B cell (primary cell): ENCODE results near the gene SYNPO. TPM values are rescaled to one million over a fixed set of nuclear protein-coding genes. Genes with fewer than 3 reads are reported as not detected.

Experiments
- ATAC-seq: fragments of 200-7000 bp; cut with Tn5 transposase; one replicate; pipeline ENCODE4 v1.10.0; 2021; ENCODE audit warnings: low read depth, mild to moderate bottlenecking, moderate number of reproducible peaks, moderate library complexity
- CTCF ChIA-PET: fragments of 350-600 bp; sonication (Branson Sonifier 250); formaldehyde crosslinking; loops from one replicate; lab custom pipeline; 2021; ENCODE audit warnings: antibody characterized with exemption, inconsistent platforms; lab: Charles Lee
- POLR2A ChIA-PET: fragments of 350-600 bp; sonication (Branson Sonifier 250); formaldehyde crosslinking; loops from one replicate; lab custom pipeline; 2021; ENCODE audit warnings: antibody characterized with exemption; lab: Charles Lee
- DNase-seq: peaks from one replicate; pipeline ENCODE4 v3.0.0; 2013
- H2AFZ ChIP-seq: 2 replicates; pipeline ENCODE4 v1.6.1; 2012; ENCODE audit warnings: mild to moderate bottlenecking, low read depth, low read length; ENCODE audit not compliant: insufficient read depth, poor library complexity, severe bottlenecking
- H3K27ac ChIP-seq, 2 donors: 1 replicate in 1 of 2; 2 replicates in 1 of 2; pipeline ENCODE4 v1.5.1; 2012 to 2013; ENCODE audit warnings: low read length in 2 of 2, mild to moderate bottlenecking in 2 of 2, moderate library complexity in 1 of 2
- H3K27me3 ChIP-seq, 4 experiments: fragments of 200-600 bp in 1 of 4; sonication (generic) in 1 of 4; replicated peaks in 1 of 4; 1 replicate in 2 of 4; 2 replicates in 2 of 4; pipeline versions ENCODE4 v1.6.1 to v1.7.0; 2013 to 2016; ENCODE audit warnings: low read length in 3 of 4, mild to moderate bottlenecking in 2 of 4, mixed read lengths in 1 of 4, moderate library complexity in 1 of 4; ENCODE audit not compliant: insufficient read depth in 4 of 4, control insufficient read depth in 3 of 4; ENCODE audit errors: control extremely low read depth in 1 of 4
- H3K36me3 ChIP-seq, 2 experiments: replicated peaks in 1 of 2; 1 replicate in 1 of 2; 2 replicates in 1 of 2; pipeline versions ENCODE4 v1.6.1 to v1.7.1; 2013; ENCODE audit warnings: low read length in 1 of 2; ENCODE audit not compliant: insufficient read depth in 2 of 2, control insufficient read depth in 1 of 2; ENCODE audit errors: control extremely low read depth in 1 of 2, extremely low read depth in 1 of 2
- H3K4me1 ChIP-seq, 2 donors: fragments of 200-600 bp in 1 of 2; sonication (generic) in 1 of 2; 1 replicate in 1 of 2; 2 replicates in 1 of 2; pipeline versions ENCODE4 v1.5.1 to v1.6.1; 2013 to 2017; ENCODE audit warnings: low read length in 2 of 2; ENCODE audit not compliant: control insufficient read depth in 2 of 2, insufficient read depth in 2 of 2
- H3K4me2 ChIP-seq: replicated peaks from 2 replicates; pipeline ENCODE3; 2012; ENCODE audit warnings: mild to moderate bottlenecking, low read depth, low read length; ENCODE audit not compliant: poor library complexity, severe bottlenecking
- H3K4me3 ChIP-seq, 5 experiments: fragments of 200-600 bp in 1 of 5; sonication (generic) in 1 of 5; 1 replicate in 3 of 5; 2 replicates in 2 of 5; pipeline versions ENCODE4 v1.5.1 to v1.7.0; 2011 to 2016; ENCODE audit warnings: low read length in 4 of 5, mild to moderate bottlenecking in 4 of 5, low read depth in 2 of 5, control low read depth in 1 of 5, moderate library complexity in 1 of 5; ENCODE audit not compliant: insufficient read depth in 1 of 5; ENCODE audit errors: control extremely low read depth in 1 of 5, extremely low read depth in 1 of 5
- H3K79me2 ChIP-seq: fragments of 200-600 bp; sonication (generic); one replicate; pipeline ENCODE4 v1.6.0; 2016; ENCODE audit warnings: low read length; ENCODE audit not compliant: control insufficient read depth, insufficient read depth
- H3K9ac ChIP-seq: fragments of 200-600 bp; sonication (generic); 2 replicates; pipeline ENCODE4 v1.6.1; 2017; ENCODE audit warnings: mild to moderate bottlenecking, low read length, moderate library complexity
- H3K9me3 ChIP-seq, 3 donors: one replicate each; pipeline versions ENCODE4 v1.6.1 to v1.7.1; 2013; ENCODE audit warnings: low read length in 2 of 3; ENCODE audit not compliant: control insufficient read depth in 2 of 3, insufficient read depth in 1 of 3; ENCODE audit errors: control extremely low read depth in 1 of 3
- H4K20me1 ChIP-seq: 2 replicates; pipeline ENCODE4 v1.6.0; 2012; ENCODE audit warnings: mild to moderate bottlenecking, low read length; ENCODE audit not compliant: insufficient read depth, control insufficient read depth, poor library complexity, severe bottlenecking
- H3K27ac Mint-ChIP-seq: one replicate; pipeline ENCODE4 v1.8.0; 2021; ENCODE audit warnings: mixed read lengths
- H3K27me3 Mint-ChIP-seq: one replicate; pipeline ENCODE4 v1.8.0; 2021; ENCODE audit warnings: mixed read lengths
- H3K4me1 Mint-ChIP-seq: one replicate; pipeline ENCODE4 v1.8.0; 2021; ENCODE audit warnings: mixed read lengths
- H3K4me3 Mint-ChIP-seq: one replicate; pipeline ENCODE4 v1.8.0; 2021; ENCODE audit warnings: mixed read lengths
- H3K9me3 Mint-ChIP-seq: one replicate; pipeline ENCODE4 v1.8.0; 2022; ENCODE audit warnings: mixed read lengths; ENCODE audit not compliant: insufficient read depth
- EZH2 ChIP-seq: IDR thresholded peaks from 2 replicates; pipeline ENCODE4 v1.6.1; 2012; ENCODE audit warnings: borderline replicate concordance, low read depth, mild to moderate bottlenecking, moderate library complexity, low read length; ENCODE audit not compliant: insufficient read depth, poor library complexity, severe bottlenecking
- WGBS: methylation state at CpG from one replicate; pipeline ENCODE4 v1.1.5; 2013; ENCODE audit warnings: missing lambda C conversion rate; ENCODE audit not compliant: insufficient coverage; 5-methylcytosine and 5-hydroxymethylcytosine counted together
- intact Hi-C: fragments of 100-400 bp; cut with micrococcal nuclease; formaldehyde crosslinking; loops from one replicate; pipeline ENCODE4 v1.10.0; 2022
- polyA plus RNA-seq: library from polyadenylated mRNA; depleted of rRNA; stranded (reverse); fragments of >200 nt; gene quantifications from 2 replicates; pipeline ENCODE4 v1.2.3, GENCODE V29; 2012
- total RNA-seq, 2 donors: library from RNA; stranded (reverse); fragments of 120-200 nt in 1 of 2; gene quantifications; 1 replicate in 1 of 2; 2 replicates in 1 of 2; pipeline versions ENCODE4 v1.2.3 to v1.2.4, GENCODE V29; 2013 to 2022
- TF ChIP-seq, protein P1 (sequence below): fragments of 200-600 bp; IDR thresholded peaks from one replicate; pipeline ENCODE4 v1.8.0; 2022; ENCODE audit warnings: antibody characterized with exemption, mild to moderate bottlenecking

SYNPO gene
- total and polyA plus RNA-seq, 2 donors (not counting 1 experiment from before 2014, with no cell fraction given) = 13.2 to 16.8 TPM

DNA sequence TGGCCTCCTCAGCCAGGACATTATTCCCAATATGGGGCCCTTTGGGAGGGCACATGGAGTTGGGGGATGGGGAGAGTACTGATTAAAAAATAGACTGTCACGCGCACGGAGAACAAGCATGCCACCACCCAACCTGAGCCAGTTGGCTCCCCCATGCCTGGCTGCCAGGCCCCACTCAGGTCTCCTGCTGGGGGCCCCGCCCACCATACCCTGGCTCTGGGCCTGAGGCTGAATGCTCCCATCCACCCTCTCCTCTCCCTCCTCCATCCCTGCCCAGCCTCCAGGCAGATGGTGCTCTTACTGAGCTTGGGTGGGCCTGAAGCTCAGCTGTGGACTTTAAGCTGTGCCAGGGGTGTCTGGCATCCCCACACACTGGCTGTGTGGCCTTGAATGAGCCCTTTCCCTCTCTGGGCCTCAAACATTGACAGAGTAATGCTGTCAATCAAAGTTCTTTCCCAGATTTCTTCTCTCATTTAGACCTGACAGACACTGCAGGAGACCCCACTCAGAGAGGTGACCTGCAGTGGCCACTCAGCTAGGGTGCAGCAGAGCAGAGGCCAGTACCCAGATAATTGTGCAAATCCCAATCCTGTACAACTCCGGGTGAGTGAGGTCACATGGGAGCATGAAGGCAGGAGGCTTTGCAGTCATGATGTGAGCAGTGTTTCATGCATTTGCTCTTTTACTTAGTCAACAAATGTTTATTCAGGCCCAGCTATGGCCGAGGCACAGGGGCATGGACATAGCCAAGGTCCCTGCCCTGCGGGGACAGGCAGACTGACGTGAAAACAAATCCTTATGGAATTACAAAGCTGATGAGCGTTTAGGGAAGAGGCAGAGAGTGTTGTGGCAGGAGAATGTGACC lies 9.8 kb upstream of the SYNPO start:
- intact Hi-C loops = no loop called here

DNA sequence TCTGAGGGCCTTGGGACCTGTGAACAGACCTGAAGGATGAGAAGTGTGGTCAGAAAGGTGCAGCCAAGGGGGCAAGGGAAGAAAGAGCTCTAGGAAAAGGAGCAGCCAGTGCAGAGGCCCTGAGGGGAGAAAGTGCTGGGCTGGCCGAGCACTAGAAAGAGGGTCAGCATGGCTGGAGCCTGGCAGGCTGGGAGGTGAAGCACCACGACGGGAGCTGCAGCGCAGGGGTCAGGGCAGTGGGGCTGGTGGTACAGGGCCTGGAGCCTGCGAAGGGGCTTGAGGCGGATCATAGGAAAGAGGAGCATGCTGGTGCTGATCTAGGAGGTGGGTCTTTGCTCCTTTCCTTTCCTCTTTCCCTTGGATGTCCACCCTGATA lies 9.1 kb upstream of the SYNPO start:
- ATAC-seq = no peak
- Mint-ChIP-seq H3K27ac (no peak overlapping the region), H3K9me3 (no peaks in the 10 kb centered on the region), H3K27me3 (no peaks in the 10 kb centered on the region), H3K4me1 (peaks cover 29% of the 10 kb centered on the region), H3K4me3 (no peak overlapping the region)
- H3K4me3 ChIP-seq = no peak overlapping the region
- DNase-seq = no peak
- no peaks in the 10 kb centered on the region for H3K27me3 ChIP-seq
- 100% methylated on average over 1 of the region's 6 CpGs for WGBS
- H3K79me2 ChIP-seq = peaks cover 38% of the 10 kb centered on the region
- H3K36me3 ChIP-seq = peaks cover 0 to 13% of the 10 kb centered on the region in 2 experiments
- peaks cover 20% of the 10 kb centered on the region for H4K20me1 ChIP-seq
- no peak overlapping the region for H3K9ac ChIP-seq
- intact Hi-C loops = no loop called here
- no peak for TF ChIP-seq EZH2
- TF ChIP-seq, protein P1, sequence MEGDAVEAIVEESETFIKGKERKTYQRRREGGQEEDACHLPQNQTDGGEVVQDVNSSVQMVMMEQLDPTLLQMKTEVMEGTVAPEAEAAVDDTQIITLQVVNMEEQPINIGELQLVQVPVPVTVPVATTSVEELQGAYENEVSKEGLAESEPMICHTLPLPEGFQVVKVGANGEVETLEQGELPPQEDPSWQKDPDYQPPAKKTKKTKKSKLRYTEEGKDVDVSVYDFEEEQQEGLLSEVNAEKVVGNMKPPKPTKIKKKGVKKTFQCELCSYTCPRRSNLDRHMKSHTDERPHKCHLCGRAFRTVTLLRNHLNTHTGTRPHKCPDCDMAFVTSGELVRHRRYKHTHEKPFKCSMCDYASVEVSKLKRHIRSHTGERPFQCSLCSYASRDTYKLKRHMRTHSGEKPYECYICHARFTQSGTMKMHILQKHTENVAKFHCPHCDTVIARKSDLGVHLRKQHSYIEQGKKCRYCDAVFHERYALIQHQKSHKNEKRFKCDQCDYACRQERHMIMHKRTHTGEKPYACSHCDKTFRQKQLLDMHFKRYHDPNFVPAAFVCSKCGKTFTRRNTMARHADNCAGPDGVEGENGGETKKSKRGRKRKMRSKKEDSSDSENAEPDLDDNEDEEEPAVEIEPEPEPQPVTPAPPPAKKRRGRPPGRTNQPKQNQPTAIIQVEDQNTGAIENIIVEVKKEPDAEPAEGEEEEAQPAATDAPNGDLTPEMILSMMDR = no peak
- H2AFZ ChIP-seq = no peak overlapping the region
- no peak overlapping the region for H3K4me2 ChIP-seq
- H3K9me3 ChIP-seq = no peaks in the 10 kb centered on the region
- H3K4me1 ChIP-seq = peaks cover 20% of the 10 kb centered on the region in 2 donors
- ChIA-PET CTCF (no interaction called here), POLR2A (interaction anchor here (0.6 kb wide), 1 partner anchor 621 kb away, joined by 3 read pairs; no protein-coding TSS in a partner anchor)
- no peak overlapping the region for H3K27ac ChIP-seq

More for the DNA sequence above, 9.8 kb upstream of the SYNPO start:
- no peak for TF ChIP-seq EZH2
- TF ChIP-seq, protein P1 = no peak
- Histone ChIP-seq H3K4me3 (no peak overlapping the region), H3K4me2 (no peak overlapping the region), H3K79me2 (peaks cover 45% of the 10 kb centered on the region), H4K20me1 (peaks cover 20% of the 10 kb centered on the region), H3K4me1 (peaks cover 23 to 26% of the 10 kb centered on the region in 2 donors), H3K9me3 (no peaks in the 10 kb centered on the region), H3K27ac (no peak overlapping the region), H3K36me3 (peaks cover 0 to 13% of the 10 kb centered on the region in 2 experiments), H3K9ac (no peak overlapping the region), H2AFZ (no peak overlapping the region), H3K27me3 (no peaks in the 10 kb centered on the region)
- no peak for ATAC-seq
- Mint-ChIP-seq H3K27ac (no peak overlapping the region), H3K4me3 (no peak overlapping the region), H3K4me1 (peaks cover 35% of the 10 kb centered on the region), H3K27me3 (no peaks in the 10 kb centered on the region), H3K9me3 (no peaks in the 10 kb centered on the region)
- no peak for DNase-seq
- WGBS = 97% methylated on average over 9 of the region's 9 CpGs
- POLR2A ChIA-PET = no interaction called here
- CTCF ChIA-PET = no interaction called here
